Measurements from ENCODE around the gene IL12RB1. TPM values are rescaled to one million over a fixed set of nuclear protein-coding genes. Genes with fewer than 3 reads are reported as not detected.

IL12RB1 gene
- total and polyA plus RNA-seq, 8 donors = 0.33 to 5.4 (median 0.55) TPM

GRCh38 chr19:18029617-18030338 is 57.0 kb downstream of the IL12RB1 start:
- no peak for TF ChIP-seq CTCF (IDR thresholded peaks at IDR 0.05)
- H3K4me1 ChIP-seq = peaks cover 0 to 22% of the 10 kb centered on the region in 2 donors
- H3K9me3 ChIP-seq = no peaks in the 10 kb centered on the region
- intact Hi-C loops (cut with DNase I) = no loop called here
- DNase-seq (no peak), ATAC-seq (peak; percentile 44)
- no peak overlapping the region for H3K27ac ChIP-seq
- no peaks in the 10 kb centered on the region for H3K27me3 ChIP-seq
- no peaks in the 10 kb centered on the region for H3K36me3 ChIP-seq
- H3K4me3 ChIP-seq = no peak overlapping the region

GRCh38 chr19:18027151-18027550 is 59.6 kb downstream of the IL12RB1 start:
- ATAC-seq (no peak), DNase-seq (no peak)
- intact Hi-C loops (cut with DNase I) = no loop called here
- H3K4me3 ChIP-seq = no peak overlapping the region
- H3K27ac ChIP-seq = no peak overlapping the region
- H3K4me1 ChIP-seq = peaks cover 8 to 44% of the 10 kb centered on the region in 2 donors
- no peak for TF ChIP-seq CTCF (IDR thresholded peaks at IDR 0.05)
- no peaks in the 10 kb centered on the region for H3K9me3 ChIP-seq
- H3K36me3 ChIP-seq = no peaks in the 10 kb centered on the region
- no peaks in the 10 kb centered on the region for H3K27me3 ChIP-seq

GRCh38 chr19:18023622-18024251 is 63.0 kb downstream of the IL12RB1 start:
- Histone ChIP-seq H3K9me3 (no peaks in the 10 kb centered on the region), H3K27ac (peak overlapping the region; percentile 84 to 88), H3K4me3 (no peak overlapping the region), H3K4me1 (peaks cover 28 to 62% of the 10 kb centered on the region in 2 donors), H3K36me3 (no peaks in the 10 kb centered on the region), H3K27me3 (no peaks in the 10 kb centered on the region)
- TF ChIP-seq CTCF (IDR thresholded peaks at IDR 0.05) = no peak
- ATAC-seq = peak; percentile 66
- intact Hi-C loops (cut with DNase I) = no loop called here
- DNase-seq = peak in 3 of 4 donors; percentile 66 to 92 (median 91)

- intact Hi-C loops (cut with DNase I) = no loop called here
- Histone ChIP-seq H3K27me3 (no peaks in the 10 kb centered on the region), H3K4me1 (peaks cover 28 to 87% of the 10 kb centered on the region in 2 donors), H3K27ac (peak overlapping the region; percentile 84 to 88), H3K9me3 (no peaks in the 10 kb centered on the region), H3K36me3 (no peaks in the 10 kb centered on the region), H3K4me3 (peak overlapping the region in 1 of 2 donors; percentile 21)
- TF ChIP-seq CTCF (IDR thresholded peaks at IDR 0.05) = no peak
- ATAC-seq (peak; percentile 65), DNase-seq (peak in 3 of 4 donors; percentile 56 to 94 (median 90))
These were observed 65.5 kb downstream of the IL12RB1 start for GRCh38 chr19:18021121-18021755.

Measured in left lung (tissue), 10 donors.